Measurements from ENCODE around the gene ALAD.

The ALAD gene

DNA sequence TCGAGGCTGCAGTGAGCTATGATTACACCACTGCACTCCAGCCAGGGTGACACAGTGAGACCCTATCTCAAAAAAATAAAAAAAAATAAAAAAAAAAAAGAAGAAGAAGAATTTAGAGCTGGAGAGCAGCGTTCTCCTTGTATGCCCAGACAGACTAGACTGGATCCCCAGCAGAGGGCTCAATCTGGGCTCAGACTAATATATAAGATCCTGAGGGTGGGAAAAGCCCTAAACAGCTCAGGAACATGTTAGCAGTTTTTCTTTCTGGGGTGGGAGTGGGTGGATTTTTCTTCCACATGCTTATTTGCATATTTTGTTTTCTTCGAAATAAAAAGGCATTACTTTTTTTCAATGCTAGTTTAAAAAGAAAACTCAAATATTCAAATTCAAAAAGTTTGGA, 52.6 kb downstream of the ALAD start:
- H3K4me3 Mint-ChIP-seq = no peak overlapping the region

GRCh38 chr9:113345671-113346070, 55.4 kb downstream of the ALAD start:
- Mint-ChIP-seq H3K4me1 (peaks cover 11% of the 10 kb centered on the region), H3K27me3 (peaks cover 18% of the 10 kb centered on the region), H3K4me3 (no peak overlapping the region), H3K9me3 (no peaks in the 10 kb centered on the region), H3K36me3 (ENCODE audit: insufficient read depth) (peaks cover 4% of the 10 kb centered on the region), H3K27ac (ENCODE audit: low read depth) (no peak overlapping the region)
- DNase-seq (ENCODE audit: low spot score in 2 of 2) (no peak), ATAC-seq (replicated peaks; ENCODE audit: extremely low read depth, poor library complexity, severe bottlenecking) (no peak)

More for the DNA sequence above, 52.6 kb downstream of the ALAD start:
- no peak for ATAC-seq (replicated peaks; ENCODE audit: extremely low read depth, poor library complexity, severe bottlenecking)
- peaks cover 5% of the 10 kb centered on the region for H3K36me3 Mint-ChIP-seq (ENCODE audit: insufficient read depth)
- H3K9me3 Mint-ChIP-seq = no peaks in the 10 kb centered on the region
- no peak for DNase-seq (ENCODE audit: low spot score in 2 of 2)
- peaks cover 42% of the 10 kb centered on the region for H3K27me3 Mint-ChIP-seq
- peaks cover 18% of the 10 kb centered on the region for H3K4me1 Mint-ChIP-seq
- no peak overlapping the region for H3K27ac Mint-ChIP-seq (ENCODE audit: low read depth)

- Mint-ChIP-seq H3K4me1 (peaks cover 11% of the 10 kb centered on the region), H3K36me3 (ENCODE audit: insufficient read depth) (peaks cover 4% of the 10 kb centered on the region), H3K27me3 (peaks cover 13% of the 10 kb centered on the region), H3K27ac (ENCODE audit: low read depth) (no peak overlapping the region), H3K9me3 (no peaks in the 10 kb centered on the region), H3K4me3 (no peak overlapping the region)
- ATAC-seq (replicated peaks; ENCODE audit: extremely low read depth, poor library complexity, severe bottlenecking) = no peak
- DNase-seq (ENCODE audit: low spot score in 2 of 2) = no peak
Observed at GRCh38 chr9:113345190-113345589, 55.9 kb downstream of the ALAD start.

DNA sequence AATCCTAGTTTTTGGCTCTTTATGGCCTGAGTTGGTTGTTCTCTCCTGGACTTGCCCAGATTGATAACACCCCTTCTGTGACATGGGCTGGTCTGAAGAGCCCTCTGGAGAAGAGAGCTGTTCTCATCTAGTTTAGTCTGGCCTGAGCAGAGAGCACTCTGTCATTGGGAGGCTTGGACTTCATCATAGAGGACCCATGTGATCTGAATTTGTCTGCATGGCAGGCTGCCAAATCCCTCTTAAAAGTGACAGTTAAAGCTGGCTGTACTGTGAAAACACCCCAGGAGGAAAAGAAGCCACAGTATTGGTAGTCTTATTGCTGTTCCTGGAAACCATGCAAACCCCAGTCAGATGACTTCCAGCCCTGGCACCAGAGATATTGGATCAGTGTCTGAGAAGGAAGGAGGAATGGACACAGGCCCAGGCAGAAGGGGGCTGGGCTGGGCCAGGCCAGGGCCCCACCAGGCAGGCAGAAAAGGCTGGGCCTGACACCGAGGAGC, 57.3 kb downstream of the ALAD start:
- peaks cover 3% of the 10 kb centered on the region for H3K36me3 Mint-ChIP-seq (ENCODE audit: insufficient read depth)
- no peaks in the 10 kb centered on the region for H3K9me3 Mint-ChIP-seq
- H3K4me1 Mint-ChIP-seq = peaks cover 12% of the 10 kb centered on the region
- DNase-seq (ENCODE audit: low spot score in 2 of 2) = no peak
- no peak overlapping the region for H3K27ac Mint-ChIP-seq (ENCODE audit: low read depth)
- H3K4me3 Mint-ChIP-seq = no peak overlapping the region
- no peak for ATAC-seq (replicated peaks; ENCODE audit: extremely low read depth, poor library complexity, severe bottlenecking)
- peaks cover 17% of the 10 kb centered on the region for H3K27me3 Mint-ChIP-seq

DNA sequence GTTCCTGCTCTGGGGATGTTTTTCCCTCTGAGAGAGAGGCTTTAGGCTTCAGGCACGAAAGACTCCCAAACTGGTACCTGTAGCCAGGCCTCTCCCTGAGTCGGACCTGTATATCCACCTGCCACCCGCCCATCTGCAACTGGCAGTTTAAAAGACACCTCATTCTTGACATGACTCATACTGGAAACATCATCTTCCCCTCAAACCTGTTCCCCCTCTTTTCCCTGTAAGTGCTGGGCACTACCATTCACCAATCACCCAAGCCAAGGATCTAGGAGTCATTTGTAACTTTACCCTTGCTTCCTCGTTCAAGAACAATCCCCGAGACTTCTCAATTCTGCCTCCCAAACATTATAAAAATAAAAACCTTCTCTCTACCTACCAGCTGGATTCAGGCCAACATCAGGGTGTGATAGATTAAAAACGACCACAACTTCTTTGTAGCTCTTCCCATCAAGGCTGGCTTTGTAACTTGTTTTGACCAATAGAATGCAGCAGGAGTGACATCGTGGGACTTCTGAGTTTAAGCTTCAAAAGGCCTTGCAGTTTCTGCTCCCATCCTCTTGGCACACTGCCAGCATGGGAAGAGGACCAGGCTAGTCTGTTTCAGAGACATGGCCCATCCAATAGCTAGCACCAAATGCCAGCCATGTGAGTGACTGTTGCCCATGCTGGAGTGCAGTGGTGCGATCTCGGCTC, 59.2 kb downstream of the ALAD start:
- ATAC-seq (replicated peaks; ENCODE audit: extremely low read depth, poor library complexity, severe bottlenecking) (no peak), DNase-seq (ENCODE audit: low spot score in 2 of 2) (no peak)
- Mint-ChIP-seq H3K9me3 (no peaks in the 10 kb centered on the region), H3K27ac (ENCODE audit: low read depth) (no peak overlapping the region), H3K27me3 (peaks cover 10% of the 10 kb centered on the region), H3K4me3 (peak overlapping the region; percentile 23), H3K36me3 (ENCODE audit: insufficient read depth) (peaks cover 3% of the 10 kb centered on the region), H3K4me1 (peaks cover 12% of the 10 kb centered on the region)

DNA sequence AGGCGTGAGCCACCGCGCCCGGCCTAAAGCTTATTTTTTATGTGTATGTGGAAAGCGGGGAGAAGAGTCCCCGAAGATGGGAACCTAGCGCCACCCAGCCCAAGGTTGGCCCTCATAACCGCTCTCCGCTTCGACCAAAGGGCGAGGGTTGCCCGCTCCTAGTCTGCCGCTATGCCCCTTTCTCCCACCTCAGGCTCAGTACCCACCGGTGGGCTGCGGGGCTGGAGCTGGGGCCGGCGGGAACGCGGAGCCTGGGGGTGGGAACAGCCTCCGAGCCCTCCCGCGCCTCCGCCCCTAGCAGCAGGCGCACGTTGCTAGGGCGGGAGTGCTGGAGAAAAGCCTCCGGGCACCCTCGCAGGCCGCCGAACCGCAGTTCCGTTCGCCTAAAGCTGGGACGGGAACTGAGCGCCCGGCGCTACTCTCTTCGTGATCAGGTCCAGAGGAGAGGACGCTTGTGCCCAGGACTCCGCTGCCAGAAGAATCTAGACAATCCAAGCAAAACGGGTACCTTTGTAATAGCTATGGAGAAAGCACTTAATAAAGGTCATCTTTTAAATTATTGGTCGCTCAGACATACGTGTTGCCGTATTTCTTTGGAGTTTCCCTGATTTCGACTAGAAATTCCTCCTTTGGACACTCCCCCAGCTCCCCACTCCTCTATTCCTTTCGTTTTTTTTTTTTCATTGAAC, 60.9 kb downstream of the ALAD start, which contains the start of gene WDR31:
Gene WDR31, minus strand, starts transcription at position 265 of the 689 bp plus-strand sequence. CDS start 8,253 bp downstream, outside the sequence.
- peaks cover 10% of the 10 kb centered on the region for H3K27me3 Mint-ChIP-seq
- DNase-seq (ENCODE audit: low spot score in 2 of 2) = peak; percentile 60 to 66
- H3K36me3 Mint-ChIP-seq (ENCODE audit: insufficient read depth) = peaks cover 3% of the 10 kb centered on the region
- ATAC-seq (replicated peaks; ENCODE audit: extremely low read depth, poor library complexity, severe bottlenecking) = peak; percentile 91
- H3K9me3 Mint-ChIP-seq = no peaks in the 10 kb centered on the region
- H3K27ac Mint-ChIP-seq (ENCODE audit: low read depth) = peak within 1 kb of the TSS; percentile 20
- peak within 1 kb of the TSS; percentile 77 for H3K4me3 Mint-ChIP-seq
- H3K4me1 Mint-ChIP-seq = peaks cover 12% of the 10 kb centered on the region

GRCh38 chr9:113337714-113338113, 63.4 kb downstream of the ALAD start:
- peaks cover 3% of the 10 kb centered on the region for H3K36me3 Mint-ChIP-seq (ENCODE audit: insufficient read depth)
- H3K4me3 Mint-ChIP-seq = no peak overlapping the region
- ATAC-seq (replicated peaks; ENCODE audit: extremely low read depth, poor library complexity, severe bottlenecking) (no peak), DNase-seq (ENCODE audit: low spot score in 2 of 2) (no peak)
- H3K4me1 Mint-ChIP-seq = peaks cover 12% of the 10 kb centered on the region
- H3K27me3 Mint-ChIP-seq = peaks cover 10% of the 10 kb centered on the region
- no peaks in the 10 kb centered on the region for H3K9me3 Mint-ChIP-seq
- H3K27ac Mint-ChIP-seq (ENCODE audit: low read depth) = no peak overlapping the region

All from central memory CD8-positive, alpha-beta T cell (primary cell).